ENCODE data around the gene TMEM33.

DNA sequence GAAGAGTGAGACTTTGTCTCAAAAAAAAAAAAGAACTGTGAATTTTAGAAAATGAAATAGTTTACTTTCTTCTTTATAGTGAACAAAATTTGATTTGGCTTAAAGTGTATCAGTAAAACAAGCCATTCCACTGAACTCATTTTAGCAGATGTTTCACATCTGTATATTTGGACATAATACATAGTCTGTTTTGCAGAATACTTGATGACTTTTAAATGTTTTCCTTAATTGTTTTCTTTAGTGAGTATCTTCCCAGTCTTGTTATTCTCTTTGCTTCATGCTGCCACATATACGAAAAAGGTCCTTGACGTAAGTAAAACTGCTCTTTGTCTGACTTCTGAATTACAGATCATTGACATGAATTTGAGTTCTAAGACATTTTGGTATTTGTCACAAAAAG is 8.3 kb downstream of the TMEM33 start:
- TF ChIP-seq, protein P1, sequence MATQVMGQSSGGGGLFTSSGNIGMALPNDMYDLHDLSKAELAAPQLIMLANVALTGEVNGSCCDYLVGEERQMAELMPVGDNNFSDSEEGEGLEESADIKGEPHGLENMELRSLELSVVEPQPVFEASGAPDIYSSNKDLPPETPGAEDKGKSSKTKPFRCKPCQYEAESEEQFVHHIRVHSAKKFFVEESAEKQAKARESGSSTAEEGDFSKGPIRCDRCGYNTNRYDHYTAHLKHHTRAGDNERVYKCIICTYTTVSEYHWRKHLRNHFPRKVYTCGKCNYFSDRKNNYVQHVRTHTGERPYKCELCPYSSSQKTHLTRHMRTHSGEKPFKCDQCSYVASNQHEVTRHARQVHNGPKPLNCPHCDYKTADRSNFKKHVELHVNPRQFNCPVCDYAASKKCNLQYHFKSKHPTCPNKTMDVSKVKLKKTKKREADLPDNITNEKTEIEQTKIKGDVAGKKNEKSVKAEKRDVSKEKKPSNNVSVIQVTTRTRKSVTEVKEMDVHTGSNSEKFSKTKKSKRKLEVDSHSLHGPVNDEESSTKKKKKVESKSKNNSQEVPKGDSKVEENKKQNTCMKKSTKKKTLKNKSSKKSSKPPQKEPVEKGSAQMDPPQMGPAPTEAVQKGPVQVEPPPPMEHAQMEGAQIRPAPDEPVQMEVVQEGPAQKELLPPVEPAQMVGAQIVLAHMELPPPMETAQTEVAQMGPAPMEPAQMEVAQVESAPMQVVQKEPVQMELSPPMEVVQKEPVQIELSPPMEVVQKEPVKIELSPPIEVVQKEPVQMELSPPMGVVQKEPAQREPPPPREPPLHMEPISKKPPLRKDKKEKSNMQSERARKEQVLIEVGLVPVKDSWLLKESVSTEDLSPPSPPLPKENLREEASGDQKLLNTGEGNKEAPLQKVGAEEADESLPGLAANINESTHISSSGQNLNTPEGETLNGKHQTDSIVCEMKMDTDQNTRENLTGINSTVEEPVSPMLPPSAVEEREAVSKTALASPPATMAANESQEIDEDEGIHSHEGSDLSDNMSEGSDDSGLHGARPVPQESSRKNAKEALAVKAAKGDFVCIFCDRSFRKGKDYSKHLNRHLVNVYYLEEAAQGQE (tag by site-specific recombination; IDR thresholded peaks at IDR 0.05) = no peak
- TF ChIP-seq, protein P2, sequence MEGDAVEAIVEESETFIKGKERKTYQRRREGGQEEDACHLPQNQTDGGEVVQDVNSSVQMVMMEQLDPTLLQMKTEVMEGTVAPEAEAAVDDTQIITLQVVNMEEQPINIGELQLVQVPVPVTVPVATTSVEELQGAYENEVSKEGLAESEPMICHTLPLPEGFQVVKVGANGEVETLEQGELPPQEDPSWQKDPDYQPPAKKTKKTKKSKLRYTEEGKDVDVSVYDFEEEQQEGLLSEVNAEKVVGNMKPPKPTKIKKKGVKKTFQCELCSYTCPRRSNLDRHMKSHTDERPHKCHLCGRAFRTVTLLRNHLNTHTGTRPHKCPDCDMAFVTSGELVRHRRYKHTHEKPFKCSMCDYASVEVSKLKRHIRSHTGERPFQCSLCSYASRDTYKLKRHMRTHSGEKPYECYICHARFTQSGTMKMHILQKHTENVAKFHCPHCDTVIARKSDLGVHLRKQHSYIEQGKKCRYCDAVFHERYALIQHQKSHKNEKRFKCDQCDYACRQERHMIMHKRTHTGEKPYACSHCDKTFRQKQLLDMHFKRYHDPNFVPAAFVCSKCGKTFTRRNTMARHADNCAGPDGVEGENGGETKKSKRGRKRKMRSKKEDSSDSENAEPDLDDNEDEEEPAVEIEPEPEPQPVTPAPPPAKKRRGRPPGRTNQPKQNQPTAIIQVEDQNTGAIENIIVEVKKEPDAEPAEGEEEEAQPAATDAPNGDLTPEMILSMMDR (tag by site-specific recombination; IDR thresholded peaks at IDR 0.05) = no peak
- TF ChIP-seq, protein P3, sequence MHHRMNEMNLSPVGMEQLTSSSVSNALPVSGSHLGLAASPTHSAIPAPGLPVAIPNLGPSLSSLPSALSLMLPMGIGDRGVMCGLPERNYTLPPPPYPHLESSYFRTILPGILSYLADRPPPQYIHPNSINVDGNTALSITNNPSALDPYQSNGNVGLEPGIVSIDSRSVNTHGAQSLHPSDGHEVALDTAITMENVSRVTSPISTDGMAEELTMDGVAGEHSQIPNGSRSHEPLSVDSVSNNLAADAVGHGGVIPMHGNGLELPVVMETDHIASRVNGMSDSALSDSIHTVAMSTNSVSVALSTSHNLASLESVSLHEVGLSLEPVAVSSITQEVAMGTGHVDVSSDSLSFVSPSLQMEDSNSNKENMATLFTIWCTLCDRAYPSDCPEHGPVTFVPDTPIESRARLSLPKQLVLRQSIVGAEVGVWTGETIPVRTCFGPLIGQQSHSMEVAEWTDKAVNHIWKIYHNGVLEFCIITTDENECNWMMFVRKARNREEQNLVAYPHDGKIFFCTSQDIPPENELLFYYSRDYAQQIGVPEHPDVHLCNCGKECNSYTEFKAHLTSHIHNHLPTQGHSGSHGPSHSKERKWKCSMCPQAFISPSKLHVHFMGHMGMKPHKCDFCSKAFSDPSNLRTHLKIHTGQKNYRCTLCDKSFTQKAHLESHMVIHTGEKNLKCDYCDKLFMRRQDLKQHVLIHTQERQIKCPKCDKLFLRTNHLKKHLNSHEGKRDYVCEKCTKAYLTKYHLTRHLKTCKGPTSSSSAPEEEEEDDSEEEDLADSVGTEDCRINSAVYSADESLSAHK (tag by site-specific recombination; IDR thresholded peaks at IDR 0.05) = no peak
- no peak for TF ChIP-seq ZNF24 (tag by site-specific recombination; IDR thresholded peaks at IDR 0.05)
- TF ChIP-seq ZNF335 (tag by site-specific recombination; conservative IDR thresholded peaks at IDR 0.05) = no peak
- TF ChIP-seq, protein P4, sequence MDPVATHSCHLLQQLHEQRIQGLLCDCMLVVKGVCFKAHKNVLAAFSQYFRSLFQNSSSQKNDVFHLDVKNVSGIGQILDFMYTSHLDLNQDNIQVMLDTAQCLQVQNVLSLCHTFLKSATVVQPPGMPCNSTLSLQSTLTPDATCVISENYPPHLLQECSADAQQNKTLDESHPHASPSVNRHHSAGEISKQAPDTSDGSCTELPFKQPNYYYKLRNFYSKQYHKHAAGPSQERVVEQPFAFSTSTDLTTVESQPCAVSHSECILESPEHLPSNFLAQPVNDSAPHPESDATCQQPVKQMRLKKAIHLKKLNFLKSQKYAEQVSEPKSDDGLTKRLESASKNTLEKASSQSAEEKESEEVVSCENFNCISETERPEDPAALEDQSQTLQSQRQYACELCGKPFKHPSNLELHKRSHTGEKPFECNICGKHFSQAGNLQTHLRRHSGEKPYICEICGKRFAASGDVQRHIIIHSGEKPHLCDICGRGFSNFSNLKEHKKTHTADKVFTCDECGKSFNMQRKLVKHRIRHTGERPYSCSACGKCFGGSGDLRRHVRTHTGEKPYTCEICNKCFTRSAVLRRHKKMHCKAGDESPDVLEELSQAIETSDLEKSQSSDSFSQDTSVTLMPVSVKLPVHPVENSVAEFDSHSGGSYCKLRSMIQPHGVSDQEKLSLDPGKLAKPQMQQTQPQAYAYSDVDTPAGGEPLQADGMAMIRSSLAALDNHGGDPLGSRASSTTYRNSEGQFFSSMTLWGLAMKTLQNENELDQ (tag by site-specific recombination; IDR thresholded peaks at IDR 0.05; ENCODE audit: low read depth) = no peak
- TF ChIP-seq, protein P5, sequence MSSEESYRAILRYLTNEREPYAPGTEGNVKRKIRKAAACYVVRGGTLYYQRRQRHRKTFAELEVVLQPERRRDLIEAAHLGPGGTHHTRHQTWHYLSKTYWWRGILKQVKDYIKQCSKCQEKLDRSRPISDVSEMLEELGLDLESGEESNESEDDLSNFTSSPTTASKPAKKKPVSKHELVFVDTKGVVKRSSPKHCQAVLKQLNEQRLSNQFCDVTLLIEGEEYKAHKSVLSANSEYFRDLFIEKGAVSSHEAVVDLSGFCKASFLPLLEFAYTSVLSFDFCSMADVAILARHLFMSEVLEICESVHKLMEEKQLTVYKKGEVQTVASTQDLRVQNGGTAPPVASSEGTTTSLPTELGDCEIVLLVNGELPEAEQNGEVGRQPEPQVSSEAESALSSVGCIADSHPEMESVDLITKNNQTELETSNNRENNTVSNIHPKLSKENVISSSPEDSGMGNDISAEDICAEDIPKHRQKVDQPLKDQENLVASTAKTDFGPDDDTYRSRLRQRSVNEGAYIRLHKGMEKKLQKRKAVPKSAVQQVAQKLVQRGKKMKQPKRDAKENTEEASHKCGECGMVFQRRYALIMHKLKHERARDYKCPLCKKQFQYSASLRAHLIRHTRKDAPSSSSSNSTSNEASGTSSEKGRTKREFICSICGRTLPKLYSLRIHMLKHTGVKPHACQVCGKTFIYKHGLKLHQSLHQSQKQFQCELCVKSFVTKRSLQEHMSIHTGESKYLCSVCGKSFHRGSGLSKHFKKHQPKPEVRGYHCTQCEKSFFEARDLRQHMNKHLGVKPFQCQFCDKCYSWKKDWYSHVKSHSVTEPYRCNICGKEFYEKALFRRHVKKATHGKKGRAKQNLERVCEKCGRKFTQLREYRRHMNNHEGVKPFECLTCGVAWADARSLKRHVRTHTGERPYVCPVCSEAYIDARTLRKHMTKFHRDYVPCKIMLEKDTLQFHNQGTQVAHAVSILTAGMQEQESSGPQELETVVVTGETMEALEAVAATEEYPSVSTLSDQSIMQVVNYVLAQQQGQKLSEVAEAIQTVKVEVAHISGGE (tag by site-specific recombination; conservative IDR thresholded peaks at IDR 0.05; ENCODE audit: low read depth) = no peak
- no peak for TF ChIP-seq MYNN (tag by site-specific recombination; IDR thresholded peaks at IDR 0.05; ENCODE audit: borderline replicate concordance)
- TF ChIP-seq ZBTB1 (tag by site-specific recombination; IDR thresholded peaks at IDR 0.05) = no peak
- TF ChIP-seq, protein P6, sequence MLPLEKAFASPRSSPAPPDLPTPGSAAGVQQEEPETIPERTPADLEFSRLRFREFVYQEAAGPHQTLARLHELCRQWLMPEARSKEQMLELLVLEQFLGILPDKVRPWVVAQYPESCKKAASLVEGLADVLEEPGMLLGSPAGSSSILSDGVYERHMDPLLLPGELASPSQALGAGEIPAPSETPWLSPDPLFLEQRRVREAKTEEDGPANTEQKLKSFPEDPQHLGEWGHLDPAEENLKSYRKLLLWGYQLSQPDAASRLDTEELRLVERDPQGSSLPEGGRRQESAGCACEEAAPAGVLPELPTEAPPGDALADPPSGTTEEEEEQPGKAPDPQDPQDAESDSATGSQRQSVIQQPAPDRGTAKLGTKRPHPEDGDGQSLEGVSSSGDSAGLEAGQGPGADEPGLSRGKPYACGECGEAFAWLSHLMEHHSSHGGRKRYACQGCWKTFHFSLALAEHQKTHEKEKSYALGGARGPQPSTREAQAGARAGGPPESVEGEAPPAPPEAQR (tag by site-specific recombination; IDR thresholded peaks at IDR 0.05) = no peak
- TF ChIP-seq HOXC10 (CRISPR knock-in tag; IDR thresholded peaks at IDR 0.05) = no peak
- TF ChIP-seq, protein P7, sequence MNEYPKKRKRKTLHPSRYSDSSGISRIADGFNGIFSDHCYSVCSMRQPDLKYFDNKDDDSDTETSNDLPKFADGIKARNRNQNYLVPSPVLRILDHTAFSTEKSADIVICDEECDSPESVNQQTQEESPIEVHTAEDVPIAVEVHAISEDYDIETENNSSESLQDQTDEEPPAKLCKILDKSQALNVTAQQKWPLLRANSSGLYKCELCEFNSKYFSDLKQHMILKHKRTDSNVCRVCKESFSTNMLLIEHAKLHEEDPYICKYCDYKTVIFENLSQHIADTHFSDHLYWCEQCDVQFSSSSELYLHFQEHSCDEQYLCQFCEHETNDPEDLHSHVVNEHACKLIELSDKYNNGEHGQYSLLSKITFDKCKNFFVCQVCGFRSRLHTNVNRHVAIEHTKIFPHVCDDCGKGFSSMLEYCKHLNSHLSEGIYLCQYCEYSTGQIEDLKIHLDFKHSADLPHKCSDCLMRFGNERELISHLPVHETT (tag by site-specific recombination; IDR thresholded peaks at IDR 0.05) = no peak
- no peak for TF ChIP-seq ZNF660 (tag by site-specific recombination; IDR thresholded peaks at IDR 0.05)
